GM21360 (cell line): ENCODE data around the gene RETSAT.
"Not testable (repeated sequence)": the region's sequence is repeated elsewhere in the genome, so short reads cannot be mapped to it uniquely, and the experiment has no call there.

Source experiments
- ATAC-seq: cut with Tn5 transposase; IDR thresholded peaks from one replicate; pipeline ENCODE4 v1.9.1; 2021; ENCODE audit warnings: mild to moderate bottlenecking, moderate library complexity; ENCODE audit not compliant: unreplicated experiment

Gene RETSAT

DNA sequence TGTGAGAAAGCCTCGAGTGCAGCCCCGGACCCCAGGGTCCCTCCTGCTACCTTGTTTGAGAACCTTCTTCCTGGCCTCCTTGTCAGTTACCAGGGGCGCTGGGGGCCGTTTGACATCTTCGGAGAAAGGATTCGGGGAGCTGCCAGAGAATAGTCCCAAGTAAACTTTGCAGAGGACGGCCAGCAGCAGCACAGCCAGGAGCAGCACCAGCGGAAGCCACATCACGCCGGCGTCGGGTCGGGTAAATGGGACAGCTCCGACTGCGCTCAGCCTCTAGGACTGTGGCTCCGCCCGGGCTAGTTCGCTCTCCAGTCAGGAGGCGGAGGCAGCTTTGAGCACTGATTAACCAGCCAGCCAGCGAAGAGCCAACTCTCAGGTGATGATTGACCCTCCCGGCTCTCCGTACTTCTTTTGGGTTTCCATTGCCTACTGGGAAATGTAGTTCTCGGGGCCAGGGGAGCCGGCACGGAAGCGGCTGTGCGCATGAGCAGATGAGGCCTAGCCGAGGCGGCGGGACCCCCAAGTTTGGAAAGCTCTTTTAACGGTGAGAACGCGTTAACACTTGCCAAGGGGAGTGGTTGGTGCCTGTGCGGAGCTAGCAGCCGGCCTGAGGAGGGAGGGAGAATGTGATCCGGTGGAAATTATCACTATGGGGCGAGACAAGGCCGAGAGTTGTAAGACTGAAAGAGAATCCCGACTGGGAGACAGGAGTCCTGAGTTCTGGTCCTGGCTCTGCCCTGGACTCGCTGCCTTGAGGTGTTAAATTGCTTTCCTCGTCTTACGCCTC lies at the start of gene RETSAT, which contains the start of gene ELMOD3:
RETSAT (minus strand) TSS at position 243 of the 787 bp plus-strand sequence; CDS start at position 222, 21 bp downstream.
ELMOD3 (plus strand) TSS at position 484 of the 787 bp plus-strand sequence. CDS start 2,430 bp downstream, outside the sequence.
- ATAC-seq: peak; percentile 96

DNA sequence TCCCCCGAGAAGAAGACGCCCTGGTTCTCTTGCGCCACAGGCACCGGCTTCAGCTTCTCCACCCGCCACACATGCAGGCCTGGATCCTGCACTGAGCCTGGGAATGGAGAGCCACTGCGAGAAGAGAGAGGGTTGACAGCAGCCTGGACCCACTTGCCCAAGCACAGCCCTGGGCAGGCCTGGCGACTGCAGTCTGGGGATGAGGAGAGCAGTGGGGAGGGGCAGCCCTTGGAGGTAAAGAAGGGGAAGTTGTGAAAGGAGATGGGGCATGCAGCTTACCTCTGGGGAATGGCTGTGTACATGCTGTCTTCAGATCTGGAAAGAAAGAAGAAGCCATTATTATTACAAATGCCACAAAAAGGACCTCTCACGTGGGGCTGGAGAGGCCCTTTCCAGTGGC lies 47.5 kb upstream of the RETSAT start:
- no peak for ATAC-seq

DNA sequence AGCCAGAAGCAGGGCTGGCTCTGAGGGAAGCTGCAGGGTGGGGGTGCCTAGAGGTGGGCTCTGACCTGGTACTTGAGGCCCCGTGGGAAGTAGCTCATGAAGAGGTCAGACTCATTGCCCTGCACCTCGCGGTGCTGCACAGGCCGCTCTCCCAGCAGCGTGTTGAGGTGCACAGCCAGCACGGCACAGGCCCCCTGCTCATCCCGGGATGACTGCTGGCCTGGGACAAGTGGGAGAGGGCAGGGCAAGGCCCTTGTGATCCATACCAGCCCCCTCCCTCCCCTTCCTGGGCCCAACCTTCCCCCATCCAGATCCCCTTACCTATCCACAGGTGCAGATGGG lies 47.1 kb upstream of the RETSAT start:
- ATAC-seq: no peak

DNA sequence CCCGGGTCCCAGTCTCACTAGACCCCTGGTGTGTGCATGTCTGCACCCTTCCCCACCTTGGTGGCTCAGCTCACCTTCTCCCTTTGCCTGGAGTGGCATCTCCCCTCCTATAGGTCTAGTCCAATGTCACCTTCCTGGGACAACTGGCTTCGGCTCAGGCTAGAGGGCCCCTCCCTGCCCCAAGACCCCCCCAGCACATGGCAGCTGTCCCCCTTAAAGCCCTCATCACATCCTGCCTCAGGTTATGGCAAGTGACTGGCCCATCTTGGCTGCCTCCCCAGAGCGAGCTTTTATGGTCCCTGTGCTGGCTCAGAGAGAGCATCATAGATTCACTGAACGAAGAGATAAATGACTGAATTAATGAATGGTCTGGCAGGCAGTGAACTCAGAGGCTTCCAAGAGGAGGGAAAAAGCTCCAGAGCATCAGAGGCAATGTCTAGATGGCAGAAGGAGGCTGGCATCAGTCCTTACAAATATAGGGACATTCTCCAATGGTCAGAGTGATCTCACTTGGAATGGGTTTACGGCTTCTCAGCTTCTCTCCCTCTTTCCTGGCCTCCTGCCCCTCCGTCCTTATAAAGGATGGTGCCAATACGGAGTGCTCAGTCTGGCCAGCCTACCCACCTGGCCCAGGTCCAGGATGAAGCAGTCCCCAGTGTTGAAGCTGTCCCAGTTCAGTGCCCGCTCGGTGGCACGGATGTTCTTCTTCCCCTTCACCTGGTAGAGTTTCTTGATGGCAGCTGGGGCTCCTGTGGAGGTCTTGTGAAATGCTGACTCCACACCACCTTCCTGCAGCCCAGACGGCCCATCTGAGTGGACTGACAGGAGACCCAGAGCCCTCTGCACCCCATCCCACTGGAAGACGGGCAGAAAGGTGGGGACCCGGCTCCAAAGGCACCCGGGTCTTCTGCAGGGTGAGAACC lies 46.5 kb upstream of the RETSAT start:
- ATAC-seq: no peak

DNA sequence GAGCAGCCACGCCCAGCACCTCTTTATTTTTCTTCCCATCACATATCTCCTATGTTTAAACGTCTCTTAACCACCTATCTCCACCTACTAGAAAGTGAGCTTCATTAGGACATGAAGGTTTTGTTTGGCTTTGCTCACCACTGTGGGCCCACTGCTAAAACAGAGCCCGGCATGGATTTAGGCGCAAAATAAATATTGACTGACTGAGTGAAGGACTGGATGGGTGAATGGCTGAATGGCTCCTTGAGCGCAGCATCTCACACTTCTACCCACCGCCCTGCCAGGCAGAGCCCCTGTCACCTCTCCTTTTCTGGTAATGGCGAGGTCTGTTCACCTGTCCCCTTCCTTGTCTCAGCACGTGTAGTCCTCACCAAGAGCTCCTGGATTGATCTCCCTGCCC lies 45.7 kb upstream of the RETSAT start:
- ATAC-seq: no peak

DNA sequence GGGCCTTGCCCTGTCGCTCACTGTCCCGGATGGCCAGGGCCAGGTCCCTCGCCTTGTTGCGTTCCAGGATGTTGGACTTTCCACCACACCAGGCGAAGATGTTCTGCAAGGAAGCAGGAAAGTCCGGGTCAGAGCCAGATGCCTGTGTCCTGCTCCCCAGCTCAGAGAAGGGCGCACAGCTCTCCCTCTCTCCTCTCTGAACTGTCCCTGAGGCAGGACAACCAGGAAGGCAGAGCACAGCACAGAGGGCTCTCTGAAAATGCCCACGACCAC lies 44.8 kb upstream of the RETSAT start:
- no peak for ATAC-seq

DNA sequence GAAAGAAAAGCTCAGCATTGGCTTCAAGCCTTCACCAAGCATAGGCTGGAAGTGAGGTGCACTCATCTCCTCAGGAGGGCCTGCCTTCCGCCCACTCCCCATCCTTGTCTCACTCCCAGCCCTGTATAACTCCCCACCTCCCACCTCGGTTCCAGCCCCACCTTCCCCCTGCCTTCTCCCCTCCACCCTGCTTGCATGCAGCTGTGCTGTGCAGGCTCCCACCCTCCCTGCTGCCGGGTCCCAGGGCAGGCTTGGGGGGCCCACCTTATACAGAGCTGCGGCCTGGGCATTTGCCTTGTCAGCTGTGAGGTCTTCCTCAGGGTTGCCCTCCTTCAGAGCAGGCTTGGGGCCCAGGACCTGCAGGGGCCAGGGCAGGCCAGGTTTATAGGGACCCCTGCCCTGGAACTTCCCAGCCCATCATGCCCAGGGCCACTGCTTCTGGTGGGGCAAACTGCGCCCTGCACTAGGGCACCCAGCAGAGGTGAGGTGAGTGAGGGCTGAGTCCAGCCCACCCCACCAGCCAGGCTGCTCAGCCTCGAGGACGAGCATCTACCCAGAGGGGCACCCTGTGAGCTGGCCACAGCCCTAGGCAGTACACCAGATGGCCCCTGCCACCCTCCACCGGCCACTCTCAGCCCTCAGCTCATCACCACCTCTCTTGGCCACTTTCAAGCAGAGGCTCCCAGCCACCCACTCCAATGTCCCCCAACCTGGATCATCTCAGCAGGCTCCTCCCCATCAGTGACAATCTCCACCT lies 44.3 kb upstream of the RETSAT start:
- ATAC-seq: no peak

DNA sequence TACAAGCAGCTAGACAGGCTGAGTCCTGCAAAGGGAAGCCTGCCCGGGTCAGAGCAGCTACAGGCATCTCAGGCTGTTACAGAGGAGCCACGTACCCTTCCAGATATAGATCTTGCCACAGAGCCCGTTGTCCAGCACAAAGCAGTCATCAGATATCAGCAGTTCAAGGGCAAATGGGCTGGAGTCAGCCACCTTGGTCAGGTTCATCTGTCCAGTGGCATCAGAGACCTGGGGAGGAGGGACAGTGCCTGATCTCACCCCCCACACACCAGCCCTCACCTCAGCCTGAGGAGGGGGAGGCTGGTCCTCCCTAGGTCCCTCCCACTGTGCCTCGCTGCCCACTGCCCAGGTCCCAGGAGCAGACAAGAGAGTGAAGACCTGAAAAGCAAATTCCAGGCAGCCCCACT lies 43.6 kb upstream of the RETSAT start:
- ATAC-seq: no peak

DNA sequence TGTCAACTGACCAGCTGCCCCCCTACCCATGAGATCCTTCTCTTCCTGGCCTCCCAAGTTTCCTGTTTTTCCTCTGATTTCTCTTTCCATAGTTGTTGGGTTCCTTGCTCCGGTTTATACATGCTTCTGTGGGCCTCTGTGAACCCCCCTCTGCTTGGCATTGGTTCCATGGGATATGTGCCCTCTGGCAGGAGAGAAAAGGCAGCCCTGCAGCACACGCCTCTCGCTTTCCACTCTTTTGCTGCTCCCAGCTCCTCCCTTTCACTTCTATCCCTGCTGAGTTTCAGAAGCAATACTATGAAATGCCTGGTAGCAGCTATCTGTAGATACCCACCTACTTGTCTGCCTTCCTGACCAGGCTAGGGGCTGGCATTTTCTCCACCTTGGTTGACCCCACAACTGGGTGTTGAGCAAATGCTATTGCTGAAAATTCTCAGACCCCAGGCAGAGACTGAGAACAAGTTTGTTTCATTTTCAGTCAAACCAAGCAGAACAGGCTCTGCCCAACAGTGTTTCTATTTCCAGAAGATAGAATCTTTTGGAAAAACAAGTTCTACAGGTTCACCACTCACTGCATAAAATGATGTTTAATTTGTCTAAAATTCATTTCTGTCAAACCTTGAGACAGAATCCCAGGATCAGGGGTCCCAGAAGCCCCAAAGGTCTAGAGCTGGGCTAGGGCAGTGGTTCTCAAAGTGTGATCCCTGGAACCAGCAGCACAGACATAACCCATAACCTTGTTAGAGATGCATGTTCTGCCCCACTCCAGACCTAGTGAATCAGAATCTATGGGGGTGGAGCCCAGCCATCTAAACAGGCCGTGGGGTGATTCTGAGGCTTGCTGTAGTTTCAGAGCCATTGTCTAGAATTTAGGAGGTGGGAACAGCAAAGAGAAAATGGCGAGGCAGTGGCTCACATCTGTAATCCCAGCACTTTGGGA lies 42.5 kb upstream of the RETSAT start:
- no peak for ATAC-seq

DNA sequence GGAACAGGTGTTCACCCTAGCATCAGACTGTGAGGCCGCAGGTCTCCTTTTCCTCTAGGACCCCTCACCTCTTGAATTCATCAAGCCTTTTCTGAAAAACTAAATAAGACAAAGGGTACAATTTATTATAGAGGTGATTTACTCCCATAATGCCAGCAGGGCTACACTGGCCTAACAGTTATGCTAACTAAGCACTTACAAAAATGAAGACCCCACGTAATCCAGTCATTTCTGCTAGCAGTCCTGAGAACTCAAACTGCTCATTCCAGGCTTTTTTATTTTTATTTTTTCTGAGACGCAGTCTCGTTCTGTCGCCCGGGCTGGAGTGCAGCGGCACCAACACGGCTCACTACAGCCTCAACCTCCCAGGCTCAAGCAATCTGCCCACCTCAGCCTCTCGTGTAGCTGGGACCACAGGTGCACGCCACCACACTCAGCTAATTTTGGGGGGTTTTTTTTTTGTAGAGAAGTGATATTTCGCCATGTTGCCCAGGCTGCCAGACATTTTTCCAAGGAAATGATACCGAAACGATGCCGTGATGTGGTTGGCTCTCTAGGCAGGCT lies 41.7 kb upstream of the RETSAT start:
- ATAC-seq: no peak

DNA sequence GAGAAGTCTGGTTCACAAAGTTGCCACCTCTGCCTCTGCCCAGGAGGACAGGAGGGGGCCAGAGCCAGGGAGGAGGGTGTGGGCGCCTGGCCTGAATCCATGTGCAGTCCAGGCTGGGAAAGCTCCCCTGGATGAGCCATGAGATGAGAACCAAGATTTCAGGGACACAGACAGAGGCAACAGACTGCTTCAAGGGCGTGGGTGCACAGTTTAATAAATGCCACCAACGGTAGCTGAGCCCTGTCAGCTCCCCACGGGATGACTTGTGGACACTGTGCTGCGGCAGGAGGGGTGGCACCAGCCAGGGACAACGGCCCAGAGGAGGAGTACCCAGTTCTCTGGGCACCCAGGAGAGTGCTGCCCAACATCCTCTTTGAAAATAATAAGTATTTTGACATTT lies 40.6 kb upstream of the RETSAT start:
- no peak for ATAC-seq

DNA sequence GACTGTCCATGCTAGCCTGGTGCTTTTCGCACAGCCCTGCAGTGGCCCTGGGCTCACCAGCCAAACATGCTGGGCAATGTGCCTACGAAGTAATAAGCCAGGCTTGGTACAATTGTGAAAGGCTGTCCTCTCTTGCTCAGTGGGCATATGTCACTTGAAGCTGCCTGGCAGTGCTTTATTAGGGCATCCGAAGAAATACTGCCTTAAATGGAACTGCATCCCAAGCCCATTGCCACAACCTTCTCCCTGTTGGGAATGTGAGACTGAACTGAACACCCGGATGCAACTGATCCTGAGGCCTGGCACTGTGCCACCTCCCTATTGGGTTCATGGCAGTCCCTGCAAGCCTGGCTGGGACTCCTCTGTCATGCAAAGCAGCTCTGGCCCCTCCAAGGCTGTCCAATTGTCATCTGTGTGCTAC lies 39.9 kb upstream of the RETSAT start:
- ATAC-seq: no peak

DNA sequence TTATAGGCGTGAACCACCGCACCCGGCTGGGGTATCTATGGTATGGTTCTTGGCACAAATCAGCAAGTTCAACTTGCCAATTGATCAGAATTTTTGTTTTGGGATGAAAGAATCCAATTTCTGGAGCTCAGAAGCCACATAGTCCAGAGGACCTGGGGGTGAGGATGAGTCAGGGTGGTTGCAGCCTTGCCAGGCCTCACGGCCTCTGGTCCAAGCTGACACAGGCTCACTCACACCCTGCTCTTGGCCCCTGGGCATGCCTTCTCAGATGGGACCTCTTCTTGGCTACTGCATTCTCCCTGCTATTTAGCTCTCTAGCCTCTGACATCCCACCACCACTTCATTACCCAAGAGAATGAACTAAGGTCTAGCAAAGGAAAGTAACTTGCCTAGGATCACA lies 39.5 kb upstream of the RETSAT start:
- no peak for ATAC-seq

DNA sequence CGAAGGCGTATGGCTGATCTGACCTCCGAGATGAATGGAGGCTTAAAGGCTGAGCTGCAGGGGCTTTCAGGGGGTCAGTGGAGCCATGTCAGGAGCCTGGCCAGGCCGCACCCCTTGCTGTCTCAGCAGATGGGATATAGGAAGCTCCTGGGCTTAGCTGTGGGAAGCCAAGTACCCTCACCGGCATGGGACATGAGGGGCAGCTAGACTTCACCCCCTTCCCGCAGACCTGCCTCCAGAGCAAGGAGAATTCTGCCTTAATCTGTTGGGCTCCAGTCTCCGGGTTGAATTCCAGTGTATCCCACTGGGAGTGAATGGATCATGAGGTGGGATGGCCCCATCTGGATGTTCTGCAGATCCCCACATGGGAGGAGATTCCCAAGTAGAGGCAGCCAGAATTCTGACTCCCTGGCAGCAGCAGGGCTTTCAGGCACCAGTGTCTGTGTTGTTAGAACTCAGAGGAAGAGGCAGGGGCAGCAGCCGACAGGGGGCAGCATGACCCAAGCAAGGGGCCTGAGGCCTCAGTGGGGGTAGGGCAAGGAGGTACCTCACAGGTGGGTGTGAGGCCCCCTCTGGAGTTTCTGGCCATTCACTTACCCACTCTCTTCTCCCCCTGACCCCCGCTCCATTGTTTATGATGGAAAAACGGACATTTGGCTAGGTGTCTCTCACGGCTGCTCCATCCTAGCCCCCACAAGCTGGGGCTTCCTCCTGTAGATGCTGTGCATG lies 36.8 kb upstream of the RETSAT start:
- no peak for ATAC-seq

DNA sequence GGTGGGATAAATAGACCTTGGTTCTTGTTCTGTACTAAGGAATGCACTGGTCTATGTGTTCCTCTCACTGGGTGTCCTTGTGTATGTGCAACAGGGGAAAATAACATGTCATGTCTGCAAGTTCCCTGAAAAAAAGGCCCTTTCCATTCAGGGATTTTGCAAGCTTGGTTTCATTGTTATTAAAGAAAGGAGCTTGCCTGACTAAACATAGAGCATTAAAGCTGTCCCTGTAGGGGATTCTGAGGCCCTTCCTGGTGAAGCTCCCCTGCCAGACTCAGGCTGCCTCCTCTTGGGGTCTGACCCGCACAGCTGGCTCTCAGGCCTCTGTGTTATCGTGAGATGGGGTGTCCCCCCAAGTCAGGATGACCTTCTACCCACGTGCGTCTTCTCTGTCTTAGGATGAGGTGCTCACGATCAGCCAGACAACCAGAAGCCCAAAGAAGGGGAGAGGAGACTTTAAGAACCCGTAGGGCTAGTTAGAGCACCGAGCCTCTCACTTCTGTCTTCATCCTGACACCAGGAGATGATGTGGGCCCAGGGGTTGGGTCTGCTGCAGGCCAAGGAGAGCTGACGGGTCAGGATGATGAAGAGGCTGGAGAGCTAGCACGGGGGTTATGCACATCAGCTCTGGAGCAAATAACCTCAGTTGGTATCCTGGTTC lies 34.7 kb upstream of the RETSAT start:
- no peak for ATAC-seq

DNA sequence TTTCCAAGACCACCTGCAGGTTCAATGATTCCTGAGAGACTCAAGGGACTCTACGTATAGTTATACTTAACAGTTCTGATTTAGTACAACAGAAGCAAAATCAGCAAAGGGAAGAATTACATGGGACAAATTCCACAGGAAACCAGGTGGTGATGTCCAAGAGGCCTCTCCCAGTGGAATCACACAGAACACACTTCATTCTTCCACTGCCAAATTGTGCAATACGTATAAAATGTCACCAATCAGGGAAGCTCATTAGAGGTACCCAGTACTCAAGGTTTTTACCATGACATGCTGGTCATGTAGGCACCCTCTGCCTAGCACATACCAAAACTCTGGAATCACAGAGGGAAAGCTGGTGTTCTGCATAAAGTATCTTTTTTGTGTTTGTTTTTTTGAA lies 33.4 kb upstream of the RETSAT start:
- ATAC-seq: no peak

DNA sequence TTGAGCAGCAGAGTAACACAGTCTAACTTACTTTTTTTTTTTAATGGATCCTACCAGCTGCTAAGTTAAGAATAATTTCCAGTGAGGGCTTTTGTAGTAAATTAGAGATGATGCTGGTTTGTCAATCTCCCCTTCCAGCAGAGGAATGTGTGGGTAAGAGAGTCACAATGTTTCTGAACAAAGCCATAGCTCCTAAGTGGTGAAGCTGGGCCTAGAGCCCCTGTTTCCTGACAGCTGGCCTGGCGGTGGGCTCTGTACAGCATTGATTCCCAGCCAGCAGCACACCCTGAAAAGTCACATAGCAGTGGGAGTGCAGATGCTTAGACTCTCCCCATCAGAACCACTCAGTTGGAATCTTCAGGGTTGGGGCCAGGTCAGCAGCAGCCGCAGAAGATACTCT lies 31.4 kb upstream of the RETSAT start:
- no peak for ATAC-seq

DNA sequence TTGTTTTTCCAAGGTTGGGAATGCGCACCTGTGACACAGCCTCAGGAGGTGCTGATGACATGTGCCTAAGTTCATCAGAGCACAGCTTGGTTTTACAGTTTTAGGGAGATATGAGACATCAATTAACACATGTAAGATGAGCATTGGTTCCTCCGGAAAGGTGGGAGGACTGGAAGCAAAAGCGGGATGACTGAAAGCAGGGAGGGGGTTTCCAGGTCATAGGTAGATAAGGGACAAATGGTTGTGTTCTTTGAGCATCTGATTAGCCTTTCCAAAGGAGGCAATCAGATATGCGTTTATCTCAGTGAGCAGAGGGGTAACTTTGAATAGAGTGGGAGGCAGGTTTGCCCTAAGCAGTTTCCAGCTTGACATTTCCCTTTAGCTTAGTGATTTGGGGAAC lies 29.5 kb upstream of the RETSAT start:
- ATAC-seq: no peak

DNA sequence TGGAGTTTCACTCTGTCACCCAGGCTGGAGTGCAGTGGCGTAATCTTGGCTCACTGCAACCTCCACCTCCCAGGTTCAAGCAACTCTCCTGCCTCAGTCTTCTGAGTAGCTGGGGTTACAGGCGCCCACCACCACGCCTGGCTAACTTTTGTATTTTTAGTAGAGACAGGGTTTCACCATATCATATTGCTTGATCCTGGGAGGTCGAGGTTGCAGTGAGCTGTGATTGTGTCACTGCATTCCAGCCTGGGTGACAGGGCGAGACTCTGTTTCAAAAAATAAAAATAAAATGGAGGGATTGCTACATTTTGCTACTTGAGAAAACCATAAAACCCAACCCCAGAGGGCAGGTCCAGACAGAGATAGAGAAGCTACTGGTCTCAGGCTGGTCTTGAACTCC lies 28.8 kb upstream of the RETSAT start:
- ATAC-seq: not testable (repeated sequence)
